Natural killer cell (primary cell): ENCODE data around the gene CSNK1G3. TPM values are rescaled to one million over a fixed set of nuclear protein-coding genes. Genes with fewer than 3 reads are reported as not detected.
A peak's percentile ranks its signal among the peaks of the same experiment; 100 is the strongest.

Experiments
- ATAC-seq, 3 donors: fragments of 150-1000 bp in 2 of 3; fragments of 200-7000 bp in 1 of 3; cut with Tn5 transposase; 1 replicate in 1 of 3; 2 replicates in 2 of 3; pipeline ENCODE4 v1.10.0; 2021; ENCODE audit warnings: mild to moderate bottlenecking in 2 of 3, moderate library complexity in 2 of 3
- DNase-seq, 2 donors: peaks; one replicate each; pipeline versions ENCODE4 v3.0.0 to v3.0.0-alpha.2; 2013 to 2021; ENCODE audit warnings: mixed read lengths in 1 of 2
- H3K27ac ChIP-seq: one replicate; pipeline ENCODE4 v1.5.1; 2013; ENCODE audit warnings: mild to moderate bottlenecking, low read length
- H3K27me3 ChIP-seq: one replicate; pipeline ENCODE4 v1.6.1; 2013; ENCODE audit warnings: low read length; ENCODE audit not compliant: control insufficient read depth, insufficient read depth
- H3K36me3 ChIP-seq: one replicate; pipeline ENCODE4 v1.6.1; 2013; ENCODE audit warnings: low read length; ENCODE audit not compliant: control insufficient read depth, insufficient read depth
- H3K4me1 ChIP-seq: one replicate; pipeline ENCODE4 v1.6.1; 2013; ENCODE audit warnings: low read length; ENCODE audit not compliant: control insufficient read depth, insufficient read depth
- H3K4me3 ChIP-seq: one replicate; pipeline ENCODE4 v1.5.1; 2013; ENCODE audit warnings: low read length
- H3K9me3 ChIP-seq: one replicate; pipeline ENCODE4 v1.6.1; 2013; ENCODE audit warnings: low read length; ENCODE audit not compliant: control insufficient read depth, insufficient read depth
- H3K27ac Mint-ChIP-seq, 2 donors: one replicate each; pipeline ENCODE4 v1.8.0; 2022; ENCODE audit warnings: mild to moderate bottlenecking in 2 of 2, mixed read lengths in 2 of 2, moderate library complexity in 1 of 2
- H3K27me3 Mint-ChIP-seq, 2 donors: one replicate each; pipeline ENCODE4 v1.8.0; 2022; ENCODE audit warnings: low read depth in 2 of 2, mixed read lengths in 2 of 2
- H3K36me3 Mint-ChIP-seq: one replicate; pipeline ENCODE4 v1.8.0; 2022; ENCODE audit warnings: mixed read lengths
- H3K4me1 Mint-ChIP-seq, 2 donors: one replicate each; pipeline ENCODE4 v1.8.0; 2022; ENCODE audit warnings: mixed read lengths in 2 of 2
- H3K4me3 Mint-ChIP-seq: one replicate; pipeline ENCODE4 v1.8.0; 2022; ENCODE audit warnings: mild to moderate bottlenecking, moderate library complexity, mixed read lengths
- H3K9me3 Mint-ChIP-seq, 2 donors: one replicate each; pipeline ENCODE4 v1.8.0; 2022; ENCODE audit warnings: mixed read lengths in 2 of 2
- WGBS: methylation state at CpG from one replicate; pipeline ENCODE4 v1.1.7; 2013; ENCODE audit warnings: missing lambda C conversion rate; ENCODE audit not compliant: insufficient coverage; 5-methylcytosine and 5-hydroxymethylcytosine counted together
- intact Hi-C: fragments of 100-400 bp; cut with micrococcal nuclease; formaldehyde crosslinking; loops from one replicate; pipeline ENCODE4 v1.14.2; 2022
- total RNA-seq, 4 donors: library from RNA; stranded (reverse); fragments of 120-200 nt in 1 of 4; gene quantifications; one replicate each; pipeline versions ENCODE4 v1.2.3 to v1.2.4, GENCODE V29; 2013 to 2022
- TF ChIP-seq, protein P1 (sequence below): fragments of 200-600 bp; IDR thresholded peaks from one replicate; pipeline ENCODE4 v1.8.0; 2022; ENCODE audit warnings: antibody characterized with exemption

The CSNK1G3 gene
- total RNA-seq, 3 donors from 2014 or later (not counting 1 experiment from before 2014, with no cell fraction given): 96.7 to 111 (median 101) TPM

DNA sequence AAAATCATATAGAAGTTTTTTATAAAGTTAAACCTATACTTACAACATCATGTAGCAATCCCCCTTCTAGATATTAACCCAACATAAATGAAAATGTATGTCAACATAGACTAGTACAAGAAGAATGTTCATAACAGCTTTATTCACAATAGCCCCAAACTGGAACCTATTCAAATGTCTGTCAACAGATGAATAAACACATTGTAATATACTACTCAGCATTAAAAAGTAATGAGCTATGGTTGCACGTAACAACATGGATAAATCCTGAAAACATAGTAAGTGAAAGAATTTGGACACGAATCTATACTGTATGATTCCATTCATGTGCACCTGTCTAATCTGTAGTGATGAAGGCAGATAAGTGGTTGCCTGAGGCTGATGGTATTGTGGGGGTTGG is 73.9 kb downstream of the CSNK1G3 start:
- Histone ChIP-seq H3K27me3 (no peaks in the 10 kb centered on the region), H3K4me1 (no peaks in the 10 kb centered on the region), H3K4me3 (no peak overlapping the region), H3K27ac (no peak overlapping the region), H3K36me3 (peaks cover 6% of the 10 kb centered on the region), H3K9me3 (no peaks in the 10 kb centered on the region)
- 98% methylated on average over 2 of the region's 2 CpGs for WGBS
- no peak for ATAC-seq
- intact Hi-C loops: no loop called here
- Mint-ChIP-seq H3K27me3 (no peaks in the 10 kb centered on the region), H3K4me1 (peaks cover 0 to 5% of the 10 kb centered on the region in 2 donors), H3K4me3 (no peak overlapping the region), H3K27ac (no peak overlapping the region), H3K36me3 (no peaks in the 10 kb centered on the region), H3K9me3 (no peaks in the 10 kb centered on the region)
- TF ChIP-seq, protein P1, sequence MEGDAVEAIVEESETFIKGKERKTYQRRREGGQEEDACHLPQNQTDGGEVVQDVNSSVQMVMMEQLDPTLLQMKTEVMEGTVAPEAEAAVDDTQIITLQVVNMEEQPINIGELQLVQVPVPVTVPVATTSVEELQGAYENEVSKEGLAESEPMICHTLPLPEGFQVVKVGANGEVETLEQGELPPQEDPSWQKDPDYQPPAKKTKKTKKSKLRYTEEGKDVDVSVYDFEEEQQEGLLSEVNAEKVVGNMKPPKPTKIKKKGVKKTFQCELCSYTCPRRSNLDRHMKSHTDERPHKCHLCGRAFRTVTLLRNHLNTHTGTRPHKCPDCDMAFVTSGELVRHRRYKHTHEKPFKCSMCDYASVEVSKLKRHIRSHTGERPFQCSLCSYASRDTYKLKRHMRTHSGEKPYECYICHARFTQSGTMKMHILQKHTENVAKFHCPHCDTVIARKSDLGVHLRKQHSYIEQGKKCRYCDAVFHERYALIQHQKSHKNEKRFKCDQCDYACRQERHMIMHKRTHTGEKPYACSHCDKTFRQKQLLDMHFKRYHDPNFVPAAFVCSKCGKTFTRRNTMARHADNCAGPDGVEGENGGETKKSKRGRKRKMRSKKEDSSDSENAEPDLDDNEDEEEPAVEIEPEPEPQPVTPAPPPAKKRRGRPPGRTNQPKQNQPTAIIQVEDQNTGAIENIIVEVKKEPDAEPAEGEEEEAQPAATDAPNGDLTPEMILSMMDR: no peak
- no peak for DNase-seq

DNA sequence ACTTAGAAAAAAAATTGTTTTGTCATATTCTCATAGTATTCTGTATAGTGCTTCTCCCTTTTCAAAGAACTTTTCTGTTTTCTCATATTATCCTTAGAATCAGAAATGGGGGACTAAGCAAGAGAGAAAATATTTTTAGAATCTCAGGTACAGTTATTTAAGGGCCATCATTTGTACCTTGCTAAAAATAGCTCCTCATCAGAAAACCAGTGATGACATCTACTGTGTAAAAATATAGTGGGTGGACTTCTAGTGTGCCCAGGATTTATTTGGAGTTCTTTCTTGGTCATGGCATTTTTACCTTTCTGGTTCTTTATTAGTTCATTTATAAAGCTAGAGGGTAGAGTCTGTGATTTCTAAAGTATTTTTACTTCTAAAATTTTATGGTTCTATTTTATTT is 82.5 kb downstream of the CSNK1G3 start:
- Mint-ChIP-seq H3K9me3 (no peaks in the 10 kb centered on the region), H3K36me3 (no peaks in the 10 kb centered on the region), H3K4me3 (no peak overlapping the region), H3K4me1 (peaks cover 6 to 11% of the 10 kb centered on the region in 2 donors), H3K27ac (peak overlapping the region; percentile 23 to 56), H3K27me3 (no peaks in the 10 kb centered on the region)
- intact Hi-C loops: no loop called here
- Histone ChIP-seq H3K27ac (no peak overlapping the region), H3K4me1 (no peaks in the 10 kb centered on the region), H3K4me3 (no peak overlapping the region), H3K9me3 (no peaks in the 10 kb centered on the region), H3K36me3 (peaks cover 62% of the 10 kb centered on the region), H3K27me3 (no peaks in the 10 kb centered on the region)
- TF ChIP-seq, protein P1: no peak
- no peak for DNase-seq
- no peak for ATAC-seq

DNA sequence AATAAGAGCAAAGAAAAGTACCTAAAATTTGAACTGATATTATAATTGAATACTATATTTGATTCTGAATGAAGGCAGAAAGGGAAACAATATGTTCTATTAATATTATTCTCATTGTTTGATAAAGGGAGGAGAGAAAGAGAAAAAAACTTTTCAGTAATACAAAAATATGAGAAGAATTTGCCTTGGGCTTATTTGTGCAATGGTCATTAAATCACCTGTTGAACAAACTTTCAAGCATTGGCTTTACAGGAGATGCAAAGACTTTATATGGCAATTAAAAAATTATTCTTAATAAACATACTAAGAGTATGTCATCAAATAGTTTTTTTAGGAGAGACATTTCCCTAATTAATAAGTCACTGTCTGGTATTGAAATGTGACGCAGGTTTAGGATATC is 85.0 kb downstream of the CSNK1G3 start:
- intact Hi-C loops: no loop called here
- Histone ChIP-seq H3K4me3 (no peak overlapping the region), H3K36me3 (peaks cover 59% of the 10 kb centered on the region), H3K9me3 (no peaks in the 10 kb centered on the region), H3K27ac (no peak overlapping the region), H3K4me1 (no peaks in the 10 kb centered on the region), H3K27me3 (no peaks in the 10 kb centered on the region)
- no peaks in the 10 kb centered on the region for H3K27me3 Mint-ChIP-seq
- 100% methylated on average over 1 of the region's 1 CpG for WGBS
- no peak overlapping the region for H3K27ac Mint-ChIP-seq
- TF ChIP-seq, protein P1: no peak
- H3K36me3 Mint-ChIP-seq: no peaks in the 10 kb centered on the region
- DNase-seq (no peak), ATAC-seq (no peak)
- no peaks in the 10 kb centered on the region for H3K9me3 Mint-ChIP-seq
- no peak overlapping the region for H3K4me3 Mint-ChIP-seq
- peaks cover 6 to 11% of the 10 kb centered on the region in 2 donors for H3K4me1 Mint-ChIP-seq

DNA sequence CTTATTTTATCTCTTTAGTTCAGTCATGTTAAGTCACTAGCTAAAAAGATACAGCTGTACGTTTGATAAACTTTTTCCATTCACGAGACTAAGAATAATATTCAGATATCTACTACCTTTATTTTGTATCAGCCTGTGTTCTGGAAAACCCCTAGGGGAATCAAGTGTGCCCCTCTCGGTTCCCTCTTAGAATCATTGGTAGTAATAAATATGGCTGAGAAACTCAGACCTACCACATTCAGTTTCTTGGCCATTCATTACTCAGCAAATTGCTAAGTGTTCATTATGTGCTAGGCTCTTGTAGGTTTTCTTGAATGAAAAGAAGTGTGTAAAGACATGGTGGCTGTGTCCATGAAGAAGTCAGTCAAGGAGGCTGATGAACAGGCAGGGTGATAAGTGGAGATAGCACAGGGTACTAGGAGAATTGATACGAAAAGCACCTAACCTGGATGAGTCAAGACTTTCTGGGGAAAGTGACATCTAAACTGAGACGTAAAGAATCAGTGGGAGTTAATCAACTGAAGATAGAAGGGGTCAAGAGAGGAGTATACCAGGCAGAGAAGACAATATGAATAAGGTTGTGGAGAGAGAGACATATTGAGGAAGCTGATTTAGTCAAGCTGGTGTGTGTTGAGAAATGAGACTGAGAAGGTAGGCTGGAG is 86.2 kb downstream of the CSNK1G3 start:
- H3K4me1 ChIP-seq: no peaks in the 10 kb centered on the region
- intact Hi-C loops: no loop called here
- no peaks in the 10 kb centered on the region for H3K9me3 ChIP-seq
- H3K27ac ChIP-seq: no peak overlapping the region
- TF ChIP-seq, protein P1: no peak
- Mint-ChIP-seq H3K27me3 (no peaks in the 10 kb centered on the region), H3K36me3 (no peaks in the 10 kb centered on the region), H3K9me3 (no peaks in the 10 kb centered on the region), H3K27ac (no peak overlapping the region), H3K4me3 (no peak overlapping the region), H3K4me1 (peaks cover 6 to 11% of the 10 kb centered on the region in 2 donors)
- no peaks in the 10 kb centered on the region for H3K27me3 ChIP-seq
- 87% methylated on average over 5 of the region's 5 CpGs for WGBS
- no peak overlapping the region for H3K4me3 ChIP-seq
- DNase-seq (no peak), ATAC-seq (no peak)
- peaks cover 51% of the 10 kb centered on the region for H3K36me3 ChIP-seq
